ENCODE data around the gene EIF4A3. TPM values are rescaled to one million over a fixed set of nuclear protein-coding genes. Genes with fewer than 3 reads are reported as not detected.

Gene EIF4A3
- total RNA-seq, 1 experiment from 2014 or later = 124 TPM

DNA sequence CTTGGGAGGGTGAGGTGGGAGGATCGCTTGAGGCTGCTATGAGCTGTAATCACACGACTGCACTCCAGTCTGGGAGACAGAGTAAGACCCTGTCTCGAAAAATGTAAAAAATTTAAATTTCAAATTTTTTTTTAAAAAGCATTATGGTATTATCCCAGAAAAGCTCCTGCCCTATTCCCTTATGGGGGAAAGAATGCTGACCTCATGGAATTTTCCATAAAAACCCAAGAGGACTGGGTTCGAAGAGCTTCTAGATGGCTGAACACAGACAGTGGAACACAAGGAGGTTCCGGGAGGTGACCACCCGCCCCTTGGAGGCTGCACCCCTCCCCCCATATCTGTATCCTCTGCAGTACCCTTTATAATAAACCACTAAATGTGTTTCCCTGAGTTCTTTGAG lies 4.0 kb downstream of the EIF4A3 start:
- CTCF ChIA-PET = interaction anchor here (0.5 kb wide), 1 partner anchor 224 kb away, joined by 3 read pairs; no protein-coding TSS in a partner anchor
- TF ChIP-seq, protein P1, sequence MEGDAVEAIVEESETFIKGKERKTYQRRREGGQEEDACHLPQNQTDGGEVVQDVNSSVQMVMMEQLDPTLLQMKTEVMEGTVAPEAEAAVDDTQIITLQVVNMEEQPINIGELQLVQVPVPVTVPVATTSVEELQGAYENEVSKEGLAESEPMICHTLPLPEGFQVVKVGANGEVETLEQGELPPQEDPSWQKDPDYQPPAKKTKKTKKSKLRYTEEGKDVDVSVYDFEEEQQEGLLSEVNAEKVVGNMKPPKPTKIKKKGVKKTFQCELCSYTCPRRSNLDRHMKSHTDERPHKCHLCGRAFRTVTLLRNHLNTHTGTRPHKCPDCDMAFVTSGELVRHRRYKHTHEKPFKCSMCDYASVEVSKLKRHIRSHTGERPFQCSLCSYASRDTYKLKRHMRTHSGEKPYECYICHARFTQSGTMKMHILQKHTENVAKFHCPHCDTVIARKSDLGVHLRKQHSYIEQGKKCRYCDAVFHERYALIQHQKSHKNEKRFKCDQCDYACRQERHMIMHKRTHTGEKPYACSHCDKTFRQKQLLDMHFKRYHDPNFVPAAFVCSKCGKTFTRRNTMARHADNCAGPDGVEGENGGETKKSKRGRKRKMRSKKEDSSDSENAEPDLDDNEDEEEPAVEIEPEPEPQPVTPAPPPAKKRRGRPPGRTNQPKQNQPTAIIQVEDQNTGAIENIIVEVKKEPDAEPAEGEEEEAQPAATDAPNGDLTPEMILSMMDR (IDR thresholded peaks at IDR 0.05; ENCODE audit: unreplicated experiment) = no peak
- intact Hi-C loops (cut with micrococcal nuclease; ENCODE audit: unreplicated experiment) = no loop called here
- DNase-seq = no peak
- Mint-ChIP-seq H3K27me3 (ENCODE audit: unreplicated experiment) (no peaks in the 10 kb centered on the region), H3K36me3 (ENCODE audit: insufficient read depth, unreplicated experiment) (peaks cover 75% of the 10 kb centered on the region), H3K27ac (ENCODE audit: unreplicated experiment) (no peak overlapping the region), H3K4me1 (ENCODE audit: low read depth, unreplicated experiment) (peaks cover 12% of the 10 kb centered on the region), H3K4me3 (ENCODE audit: low read depth, unreplicated experiment) (no peak overlapping the region), H3K9me3 (ENCODE audit: low read depth, unreplicated experiment) (no peaks in the 10 kb centered on the region)
- no TSS peak for BruUV-seq (replicated peaks)

DNA sequence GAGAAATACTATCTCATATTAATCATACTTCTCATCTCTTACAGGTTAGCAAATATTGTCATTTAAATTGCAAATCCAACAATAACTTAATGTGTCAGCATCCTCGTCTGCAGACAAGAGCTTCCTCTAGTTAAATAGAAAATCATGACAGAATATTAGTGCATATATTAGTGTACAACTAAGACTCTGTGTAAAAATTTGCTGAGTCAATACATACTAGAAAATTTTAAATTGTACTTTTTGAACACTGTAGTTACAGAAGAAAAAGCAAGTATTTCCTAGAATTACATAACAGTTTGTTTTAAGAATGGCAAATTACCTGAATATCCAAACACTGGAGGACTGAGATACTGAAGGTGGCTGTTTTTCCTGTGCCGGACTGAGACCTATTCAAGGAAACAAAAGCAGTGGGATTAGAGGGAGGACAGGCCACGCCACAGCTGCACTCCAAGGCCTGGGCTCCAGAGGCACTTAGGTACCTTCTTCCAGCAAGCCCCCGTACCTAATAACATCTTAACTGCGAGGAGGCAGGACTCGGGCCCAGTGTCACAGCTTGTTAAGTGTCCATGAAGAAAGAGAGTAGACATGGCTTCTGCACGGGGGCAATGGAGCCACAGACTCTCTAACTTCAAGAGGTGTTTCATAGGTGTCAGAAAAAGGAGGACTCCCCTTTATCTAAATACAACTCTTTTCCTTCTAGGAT lies 5.3 kb downstream of the EIF4A3 start:
- CTCF ChIA-PET = no interaction called here
- Mint-ChIP-seq H3K27ac (ENCODE audit: unreplicated experiment) (no peak overlapping the region), H3K9me3 (ENCODE audit: low read depth, unreplicated experiment) (no peaks in the 10 kb centered on the region), H3K36me3 (ENCODE audit: insufficient read depth, unreplicated experiment) (peaks cover 70% of the 10 kb centered on the region), H3K4me1 (ENCODE audit: low read depth, unreplicated experiment) (peaks cover 12% of the 10 kb centered on the region), H3K4me3 (ENCODE audit: low read depth, unreplicated experiment) (no peak overlapping the region), H3K27me3 (ENCODE audit: unreplicated experiment) (no peaks in the 10 kb centered on the region)
- intact Hi-C loops (cut with micrococcal nuclease; ENCODE audit: unreplicated experiment) = no loop called here
- TF ChIP-seq, protein P1 (IDR thresholded peaks at IDR 0.05; ENCODE audit: unreplicated experiment) = no peak
- DNase-seq = no peak
- BruUV-seq (replicated peaks) = no TSS peak

DNA sequence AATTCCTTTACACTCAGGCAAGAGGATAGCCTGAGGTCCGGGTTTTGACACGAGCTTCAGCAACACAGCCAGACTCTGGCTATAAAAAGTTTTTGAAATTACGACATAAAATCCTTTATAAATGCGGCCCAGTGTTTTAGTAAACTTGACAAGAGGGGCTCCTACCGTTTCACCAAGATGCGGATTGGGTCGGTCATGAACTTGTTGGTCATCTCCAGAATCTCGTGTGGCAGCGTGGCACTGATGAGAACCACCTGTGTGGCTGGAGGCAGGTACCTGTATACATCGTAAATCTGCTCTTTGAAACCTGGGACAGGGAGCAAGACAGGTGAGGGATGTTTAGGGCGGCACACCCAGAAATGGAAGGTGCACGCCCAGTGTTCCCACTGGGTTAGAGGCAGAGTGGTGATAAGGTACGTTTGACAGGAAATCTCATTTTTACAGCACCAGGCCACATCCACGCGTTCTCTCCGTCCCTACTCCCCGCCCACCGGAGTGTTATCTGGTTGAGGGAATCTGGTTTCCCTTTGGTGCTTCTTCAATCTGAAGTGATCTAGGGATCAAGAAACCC lies 8.0 kb downstream of the EIF4A3 start:
- no peak for DNase-seq
- Mint-ChIP-seq H3K4me1 (ENCODE audit: low read depth, unreplicated experiment) (no peaks in the 10 kb centered on the region), H3K27ac (ENCODE audit: unreplicated experiment) (no peak overlapping the region), H3K9me3 (ENCODE audit: low read depth, unreplicated experiment) (no peaks in the 10 kb centered on the region), H3K4me3 (ENCODE audit: low read depth, unreplicated experiment) (no peak overlapping the region), H3K27me3 (ENCODE audit: unreplicated experiment) (no peaks in the 10 kb centered on the region), H3K36me3 (ENCODE audit: insufficient read depth, unreplicated experiment) (peaks cover 84% of the 10 kb centered on the region)
- intact Hi-C loops (cut with micrococcal nuclease; ENCODE audit: unreplicated experiment) = no loop called here
- BruUV-seq (replicated peaks) = no TSS peak
- CTCF ChIA-PET = no interaction called here
- TF ChIP-seq, protein P1 (IDR thresholded peaks at IDR 0.05; ENCODE audit: unreplicated experiment) = no peak

DNA sequence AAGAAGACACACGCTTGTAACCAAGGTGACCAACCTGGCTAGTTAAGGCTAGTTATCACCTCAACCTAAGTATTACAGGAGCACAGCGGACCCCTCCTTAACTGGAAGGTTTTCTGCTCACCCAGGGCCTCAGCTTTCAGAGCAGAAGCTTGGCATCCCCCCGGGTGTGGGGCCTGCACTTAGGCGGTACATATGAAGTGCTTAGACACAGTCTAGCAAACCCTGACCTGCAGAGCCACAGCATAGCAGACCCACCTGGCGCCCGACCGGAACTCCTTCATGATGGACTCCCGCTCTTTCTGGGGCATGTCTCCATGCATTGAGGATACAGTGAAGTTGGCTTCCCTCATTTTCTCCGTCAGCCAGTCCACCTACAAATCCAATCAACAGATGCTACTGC lies 9.8 kb downstream of the EIF4A3 start:
- Mint-ChIP-seq H3K27me3 (ENCODE audit: unreplicated experiment) (no peaks in the 10 kb centered on the region), H3K36me3 (ENCODE audit: insufficient read depth, unreplicated experiment) (peaks cover 84% of the 10 kb centered on the region), H3K27ac (ENCODE audit: unreplicated experiment) (no peak overlapping the region), H3K4me1 (ENCODE audit: low read depth, unreplicated experiment) (no peaks in the 10 kb centered on the region), H3K9me3 (ENCODE audit: low read depth, unreplicated experiment) (no peaks in the 10 kb centered on the region), H3K4me3 (ENCODE audit: low read depth, unreplicated experiment) (no peak overlapping the region)
- no TSS peak for BruUV-seq (replicated peaks)
- TF ChIP-seq, protein P1 (IDR thresholded peaks at IDR 0.05; ENCODE audit: unreplicated experiment) = no peak
- intact Hi-C loops (cut with micrococcal nuclease; ENCODE audit: unreplicated experiment) = no loop called here
- CTCF ChIA-PET = no interaction called here
- no peak for DNase-seq
